GM23338 (cell line): ENCODE data around the gene LTBP3. TPM values are rescaled to one million over a fixed set of nuclear protein-coding genes. Genes with fewer than 3 reads are reported as not detected.

Source experiments
- ATAC-seq: fragments of 200-7000 bp; cut with Tn5 transposase; 3 replicates; pipeline ENCODE4 v1.9.1; 2020
- DNase-seq: peaks from one replicate; pipeline ENCODE4 v3.0.0-alpha.2; 2015; ENCODE audit warnings: low spot score
- H2AFZ ChIP-seq: fragments of 200-600 bp; sonication (generic); 2 replicates; pipeline ENCODE4 v1.8.0; 2016; ENCODE audit warnings: antibody characterized with exemption, mild to moderate bottlenecking, moderate library complexity
- H3F3A ChIP-seq: fragments of 200-600 bp; sonication (generic); replicated peaks from 2 replicates; pipeline ENCODE4 v1.8.0; 2017; ENCODE audit warnings: antibody characterized with exemption, mixed run types, low read depth
- H3K27ac ChIP-seq: fragments of 200-600 bp; sonication (generic); 2 replicates; pipeline ENCODE4 v1.6.1; 2016; ENCODE audit warnings: low read depth
- H3K27me3 ChIP-seq: fragments of 200-600 bp; sonication (generic); 2 replicates; pipeline ENCODE4 v1.8.0; 2016; ENCODE audit warnings: mild to moderate bottlenecking, mixed run types, moderate library complexity; ENCODE audit not compliant: insufficient read depth
- H3K36me3 ChIP-seq: fragments of 200-600 bp; sonication (generic); 2 replicates; pipeline ENCODE4 v1.8.0; 2016; ENCODE audit warnings: mild to moderate bottlenecking; ENCODE audit not compliant: insufficient read depth
- H3K4me1 ChIP-seq: fragments of 200-600 bp; sonication (generic); 2 replicates; pipeline ENCODE4 v1.8.0; 2016; ENCODE audit warnings: mild to moderate bottlenecking, moderate library complexity; ENCODE audit not compliant: insufficient read depth
- H3K4me2 ChIP-seq: fragments of 200-600 bp; sonication (generic); 2 replicates; pipeline ENCODE4 v1.7.1; 2017; ENCODE audit warnings: mixed run types
- H3K4me3 ChIP-seq: fragments of 200-600 bp; sonication (generic); 2 replicates; pipeline ENCODE4 v1.6.1; 2016; ENCODE audit warnings: mixed run types
- H3K79me2 ChIP-seq: fragments of 200-600 bp; sonication (generic); replicated peaks from 2 replicates; pipeline ENCODE4 v1.8.0; 2017; ENCODE audit warnings: mild to moderate bottlenecking; ENCODE audit not compliant: insufficient read depth
- H3K9me2 ChIP-seq: fragments of 200-600 bp; sonication (generic); 2 replicates; pipeline ENCODE4 v1.8.0; 2017; ENCODE audit not compliant: insufficient read depth
- H4K20me1 ChIP-seq: fragments of 200-600 bp; sonication (generic); replicated peaks from 2 replicates; pipeline ENCODE4 v1.8.0; 2017; ENCODE audit warnings: mild to moderate bottlenecking; ENCODE audit not compliant: insufficient read depth
- H3K27ac Mint-ChIP-seq: 2 replicates; pipeline ENCODE4 v1.8.0; 2020; ENCODE audit warnings: inconsistent platforms, mild to moderate bottlenecking, moderate library complexity, mixed read lengths
- H3K27me3 Mint-ChIP-seq: 3 replicates; pipeline ENCODE4 v1.8.0; 2022; ENCODE audit warnings: low read depth, mild to moderate bottlenecking, moderate library complexity, mixed read lengths, inconsistent platforms; ENCODE audit not compliant: insufficient read depth, poor library complexity
- H3K36me3 Mint-ChIP-seq: 3 replicates; pipeline ENCODE4 v1.8.0; 2021; ENCODE audit warnings: low read depth, mild to moderate bottlenecking, inconsistent platforms, moderate library complexity, mixed read lengths
- H3K4me1 Mint-ChIP-seq: 3 replicates; pipeline ENCODE4 v1.8.0; 2020; ENCODE audit warnings: mild to moderate bottlenecking, inconsistent platforms, mixed read lengths
- H3K4me3 Mint-ChIP-seq: 3 replicates; pipeline ENCODE4 v1.8.0; 2021; ENCODE audit warnings: moderate library complexity, mild to moderate bottlenecking, inconsistent platforms, mixed read lengths
- H3K9me3 Mint-ChIP-seq: 3 replicates; pipeline ENCODE4 v1.8.0; 2020; ENCODE audit warnings: moderate library complexity, mild to moderate bottlenecking, inconsistent platforms, mixed read lengths
- CREB1 ChIP-seq: fragments of 250-450 bp; sonication (Bioruptor Pico); IDR thresholded peaks from 2 replicates; pipeline ENCODE4 v1.5.0; 2020; ENCODE audit warnings: low read depth, mild to moderate bottlenecking, moderate library complexity
- EZH2 ChIP-seq: fragments of 200-600 bp; sonication (generic); IDR thresholded peaks from one replicate; pipeline ENCODE4 v1.8.0; 2017; ENCODE audit warnings: antibody characterized with exemption, mild to moderate bottlenecking, low read depth; ENCODE audit not compliant: unreplicated experiment
- EZH2phosphoT487 ChIP-seq: fragments of 200-600 bp; sonication (generic); IDR thresholded peaks from one replicate; pipeline ENCODE4 v1.8.1; 2018; ENCODE audit warnings: antibody characterized with exemption; ENCODE audit not compliant: unreplicated experiment
- JUNB ChIP-seq: IDR thresholded peaks from one replicate; pipeline ENCODE4 v1.6.1; 2016; ENCODE audit warnings: antibody characterized with exemption; ENCODE audit not compliant: unreplicated experiment
- NANOG ChIP-seq: IDR thresholded peaks from 2 replicates; pipeline ENCODE4 v1.6.1; 2016; ENCODE audit warnings: antibody characterized with exemption, borderline replicate concordance
- STAT1 ChIP-seq: IDR thresholded peaks from one replicate; pipeline ENCODE4 v1.6.1; 2016; ENCODE audit warnings: antibody characterized with exemption; ENCODE audit not compliant: unreplicated experiment
- ZNF114 ChIP-seq: fragments of 250-450 bp; sonication (Bioruptor Pico); IDR thresholded peaks from 2 replicates; pipeline ENCODE4 v1.5.0; 2020; ENCODE audit warnings: mild to moderate bottlenecking, moderate library complexity
- polyA plus RNA-seq: library from polyadenylated mRNA; unstranded; fragments of >200 nt; fragmentation: Nextera tagmentation; extraction: Ambion mirVana; gene quantifications from 2 replicates; pipeline ENCODE4 v1.2.1, GENCODE V29; 2016
- total RNA-seq: library from RNA; depleted of rRNA; stranded (reverse); fragments of >200 nt; shearing (Covaris generic); gene quantifications from 2 replicates; pipeline ENCODE4 v1.2.3, GENCODE V29; 2014
- TF ChIP-seq, protein P1 (sequence below), 2 experiments: fragments of 200-600 bp in 1 of 2; sonication (generic) in 1 of 2; conservative IDR thresholded peaks; 2 replicates each; pipeline versions ENCODE4 v1.5.1 to v1.6.1; 2016 to 2017; ENCODE audit warnings: antibody characterized with exemption in 2 of 2, low read depth in 2 of 2, mild to moderate bottlenecking in 2 of 2, moderate library complexity in 1 of 2
- TF ChIP-seq, protein P2 (sequence below): IDR thresholded peaks from 2 replicates; pipeline ENCODE4 v1.6.1; 2016; ENCODE audit warnings: antibody characterized with exemption
- TF ChIP-seq, protein P3 (sequence below): fragments of 250-450 bp; sonication (Bioruptor Pico); IDR thresholded peaks from 2 replicates; pipeline ENCODE4 v1.5.0; 2020; ENCODE audit warnings: mild to moderate bottlenecking, moderate library complexity

LTBP3 gene
- total and polyA plus RNA-seq, 2 experiments from 2014 or later, result 9.5 to 29.2 TPM

DNA sequence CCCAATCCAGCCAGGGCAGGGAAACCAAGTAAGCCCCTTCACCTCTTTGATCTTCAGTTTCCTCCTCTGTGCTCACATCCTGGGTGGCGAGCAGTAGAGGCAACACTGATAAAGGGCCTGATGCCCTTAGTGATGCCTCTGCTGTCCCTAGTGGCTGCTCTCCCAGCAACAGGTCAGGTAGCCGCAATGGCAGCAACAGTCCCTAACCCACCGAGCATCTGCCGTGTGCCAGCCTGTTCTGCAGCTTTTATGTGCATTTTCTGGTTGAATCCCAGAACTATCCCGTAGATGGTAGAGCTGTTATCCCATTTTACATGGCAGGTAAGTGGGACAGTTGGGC is 28.0 kb downstream of the LTBP3 start:
- H3K27me3 Mint-ChIP-seq, result peaks cover 3% of the 10 kb centered on the region
- H3K9me3 Mint-ChIP-seq, result no peaks in the 10 kb centered on the region
- H3K36me3 Mint-ChIP-seq, result peaks cover 45% of the 10 kb centered on the region
- Histone ChIP-seq H3K79me2 (no peaks in the 10 kb centered on the region), H4K20me1 (peaks cover 2% of the 10 kb centered on the region; the same call in 1 of the 2 replicates), H3K27ac (no peak overlapping the region), H3K4me2 (no peak overlapping the region), H3F3A (peaks cover 19% of the 10 kb centered on the region; the same call in 1 of the 2 replicates), H3K27me3 (no peaks in the 10 kb centered on the region), H3K36me3 (no peaks in the 10 kb centered on the region; the same call in 1 of the 2 replicates), H3K9me2 (no peaks in the 10 kb centered on the region), H3K4me3 (no peak overlapping the region), H2AFZ (no peak overlapping the region), H3K4me1 (peaks cover 3% of the 10 kb centered on the region; the same call in 1 of the 2 replicates)
- H3K4me3 Mint-ChIP-seq, result no peak overlapping the region; the same call in 2 of the 3 replicates
- H3K27ac Mint-ChIP-seq, result 0 out of 2 replicates have a peak overlapping the region, but pooled peaks have one; percentile 76
- peaks cover 4% of the 10 kb centered on the region; the same call in 1 of the 3 replicates for H3K4me1 Mint-ChIP-seq
- ATAC-seq, result peak; percentile 77
- peak; percentile 57 for DNase-seq
- no peak for TF ChIP-seq JUNB
- TF ChIP-seq, protein P1, sequence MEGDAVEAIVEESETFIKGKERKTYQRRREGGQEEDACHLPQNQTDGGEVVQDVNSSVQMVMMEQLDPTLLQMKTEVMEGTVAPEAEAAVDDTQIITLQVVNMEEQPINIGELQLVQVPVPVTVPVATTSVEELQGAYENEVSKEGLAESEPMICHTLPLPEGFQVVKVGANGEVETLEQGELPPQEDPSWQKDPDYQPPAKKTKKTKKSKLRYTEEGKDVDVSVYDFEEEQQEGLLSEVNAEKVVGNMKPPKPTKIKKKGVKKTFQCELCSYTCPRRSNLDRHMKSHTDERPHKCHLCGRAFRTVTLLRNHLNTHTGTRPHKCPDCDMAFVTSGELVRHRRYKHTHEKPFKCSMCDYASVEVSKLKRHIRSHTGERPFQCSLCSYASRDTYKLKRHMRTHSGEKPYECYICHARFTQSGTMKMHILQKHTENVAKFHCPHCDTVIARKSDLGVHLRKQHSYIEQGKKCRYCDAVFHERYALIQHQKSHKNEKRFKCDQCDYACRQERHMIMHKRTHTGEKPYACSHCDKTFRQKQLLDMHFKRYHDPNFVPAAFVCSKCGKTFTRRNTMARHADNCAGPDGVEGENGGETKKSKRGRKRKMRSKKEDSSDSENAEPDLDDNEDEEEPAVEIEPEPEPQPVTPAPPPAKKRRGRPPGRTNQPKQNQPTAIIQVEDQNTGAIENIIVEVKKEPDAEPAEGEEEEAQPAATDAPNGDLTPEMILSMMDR (conservative IDR thresholded peaks at IDR 0.05; ENCODE audit: low read depth in 2 of 2), result peak; percentile 41 to 47

DNA sequence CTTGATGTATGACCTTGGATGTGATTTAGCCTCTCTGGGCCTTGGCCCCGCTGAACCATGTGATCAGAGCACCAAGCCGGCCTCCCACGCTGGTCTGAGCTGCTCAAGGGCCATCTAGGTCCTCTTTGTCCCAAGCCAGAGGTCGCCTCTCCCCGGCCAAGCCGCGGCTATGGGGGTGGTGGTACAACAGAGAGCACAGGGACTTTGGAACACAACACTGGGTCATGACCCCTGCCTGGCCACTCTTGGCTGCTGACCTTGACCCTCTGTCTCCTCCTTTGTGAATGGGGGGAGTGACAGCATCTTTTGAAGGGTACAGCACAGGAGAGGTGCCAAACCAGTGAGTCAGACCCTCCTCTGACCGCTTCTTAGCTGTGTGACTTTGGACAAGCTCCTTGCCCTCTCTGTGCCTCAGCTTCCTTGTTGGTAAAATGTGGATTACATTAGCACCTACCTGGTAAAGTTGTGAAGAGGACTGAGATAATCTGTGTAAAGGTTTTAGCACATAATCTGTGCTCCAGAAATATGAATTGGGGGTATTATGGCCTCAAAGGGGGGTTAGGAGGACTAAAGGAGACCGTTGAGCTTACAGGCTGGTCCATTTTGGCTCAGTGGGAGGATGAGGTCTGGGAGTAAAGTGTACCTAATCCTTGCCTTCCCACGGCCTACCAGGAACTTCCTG is 28.5 kb downstream of the LTBP3 start:
- peaks cover 4% of the 10 kb centered on the region; the same call in 2 of the 3 replicates for H3K4me1 Mint-ChIP-seq
- H3K36me3 Mint-ChIP-seq, result peaks cover 43% of the 10 kb centered on the region
- no peaks in the 10 kb centered on the region for H3K9me2 ChIP-seq
- no peaks in the 10 kb centered on the region; the same call in 1 of the 2 replicates for H3K36me3 ChIP-seq
- no peak overlapping the region for H3K27ac Mint-ChIP-seq
- DNase-seq (no peak), ATAC-seq (no peak)
- H3K4me3 Mint-ChIP-seq, result no peak overlapping the region; the same call in 2 of the 3 replicates
- H2AFZ ChIP-seq, result no peak overlapping the region
- H3K27ac ChIP-seq, result no peak overlapping the region
- peaks cover 3% of the 10 kb centered on the region; the same call in 1 of the 2 replicates for H3K4me1 ChIP-seq
- no peaks in the 10 kb centered on the region for H3K9me3 Mint-ChIP-seq
- no peak overlapping the region for H3K4me3 ChIP-seq
- no peaks in the 10 kb centered on the region for H3K79me2 ChIP-seq
- peaks cover 2% of the 10 kb centered on the region; the same call in 1 of the 2 replicates for H4K20me1 ChIP-seq
- TF ChIP-seq STAT1 (no peak), ZNF114 (CRISPR knock-in tag) (no peak), EZH2 (no peak), CREB1 (CRISPR knock-in tag) (no peak), EZH2phosphoT487 (no peak), NANOG (no peak)
- TF ChIP-seq, protein P2, sequence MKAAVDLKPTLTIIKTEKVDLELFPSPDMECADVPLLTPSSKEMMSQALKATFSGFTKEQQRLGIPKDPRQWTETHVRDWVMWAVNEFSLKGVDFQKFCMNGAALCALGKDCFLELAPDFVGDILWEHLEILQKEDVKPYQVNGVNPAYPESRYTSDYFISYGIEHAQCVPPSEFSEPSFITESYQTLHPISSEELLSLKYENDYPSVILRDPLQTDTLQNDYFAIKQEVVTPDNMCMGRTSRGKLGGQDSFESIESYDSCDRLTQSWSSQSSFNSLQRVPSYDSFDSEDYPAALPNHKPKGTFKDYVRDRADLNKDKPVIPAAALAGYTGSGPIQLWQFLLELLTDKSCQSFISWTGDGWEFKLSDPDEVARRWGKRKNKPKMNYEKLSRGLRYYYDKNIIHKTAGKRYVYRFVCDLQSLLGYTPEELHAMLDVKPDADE, result no peak
- TF ChIP-seq, protein P3, sequence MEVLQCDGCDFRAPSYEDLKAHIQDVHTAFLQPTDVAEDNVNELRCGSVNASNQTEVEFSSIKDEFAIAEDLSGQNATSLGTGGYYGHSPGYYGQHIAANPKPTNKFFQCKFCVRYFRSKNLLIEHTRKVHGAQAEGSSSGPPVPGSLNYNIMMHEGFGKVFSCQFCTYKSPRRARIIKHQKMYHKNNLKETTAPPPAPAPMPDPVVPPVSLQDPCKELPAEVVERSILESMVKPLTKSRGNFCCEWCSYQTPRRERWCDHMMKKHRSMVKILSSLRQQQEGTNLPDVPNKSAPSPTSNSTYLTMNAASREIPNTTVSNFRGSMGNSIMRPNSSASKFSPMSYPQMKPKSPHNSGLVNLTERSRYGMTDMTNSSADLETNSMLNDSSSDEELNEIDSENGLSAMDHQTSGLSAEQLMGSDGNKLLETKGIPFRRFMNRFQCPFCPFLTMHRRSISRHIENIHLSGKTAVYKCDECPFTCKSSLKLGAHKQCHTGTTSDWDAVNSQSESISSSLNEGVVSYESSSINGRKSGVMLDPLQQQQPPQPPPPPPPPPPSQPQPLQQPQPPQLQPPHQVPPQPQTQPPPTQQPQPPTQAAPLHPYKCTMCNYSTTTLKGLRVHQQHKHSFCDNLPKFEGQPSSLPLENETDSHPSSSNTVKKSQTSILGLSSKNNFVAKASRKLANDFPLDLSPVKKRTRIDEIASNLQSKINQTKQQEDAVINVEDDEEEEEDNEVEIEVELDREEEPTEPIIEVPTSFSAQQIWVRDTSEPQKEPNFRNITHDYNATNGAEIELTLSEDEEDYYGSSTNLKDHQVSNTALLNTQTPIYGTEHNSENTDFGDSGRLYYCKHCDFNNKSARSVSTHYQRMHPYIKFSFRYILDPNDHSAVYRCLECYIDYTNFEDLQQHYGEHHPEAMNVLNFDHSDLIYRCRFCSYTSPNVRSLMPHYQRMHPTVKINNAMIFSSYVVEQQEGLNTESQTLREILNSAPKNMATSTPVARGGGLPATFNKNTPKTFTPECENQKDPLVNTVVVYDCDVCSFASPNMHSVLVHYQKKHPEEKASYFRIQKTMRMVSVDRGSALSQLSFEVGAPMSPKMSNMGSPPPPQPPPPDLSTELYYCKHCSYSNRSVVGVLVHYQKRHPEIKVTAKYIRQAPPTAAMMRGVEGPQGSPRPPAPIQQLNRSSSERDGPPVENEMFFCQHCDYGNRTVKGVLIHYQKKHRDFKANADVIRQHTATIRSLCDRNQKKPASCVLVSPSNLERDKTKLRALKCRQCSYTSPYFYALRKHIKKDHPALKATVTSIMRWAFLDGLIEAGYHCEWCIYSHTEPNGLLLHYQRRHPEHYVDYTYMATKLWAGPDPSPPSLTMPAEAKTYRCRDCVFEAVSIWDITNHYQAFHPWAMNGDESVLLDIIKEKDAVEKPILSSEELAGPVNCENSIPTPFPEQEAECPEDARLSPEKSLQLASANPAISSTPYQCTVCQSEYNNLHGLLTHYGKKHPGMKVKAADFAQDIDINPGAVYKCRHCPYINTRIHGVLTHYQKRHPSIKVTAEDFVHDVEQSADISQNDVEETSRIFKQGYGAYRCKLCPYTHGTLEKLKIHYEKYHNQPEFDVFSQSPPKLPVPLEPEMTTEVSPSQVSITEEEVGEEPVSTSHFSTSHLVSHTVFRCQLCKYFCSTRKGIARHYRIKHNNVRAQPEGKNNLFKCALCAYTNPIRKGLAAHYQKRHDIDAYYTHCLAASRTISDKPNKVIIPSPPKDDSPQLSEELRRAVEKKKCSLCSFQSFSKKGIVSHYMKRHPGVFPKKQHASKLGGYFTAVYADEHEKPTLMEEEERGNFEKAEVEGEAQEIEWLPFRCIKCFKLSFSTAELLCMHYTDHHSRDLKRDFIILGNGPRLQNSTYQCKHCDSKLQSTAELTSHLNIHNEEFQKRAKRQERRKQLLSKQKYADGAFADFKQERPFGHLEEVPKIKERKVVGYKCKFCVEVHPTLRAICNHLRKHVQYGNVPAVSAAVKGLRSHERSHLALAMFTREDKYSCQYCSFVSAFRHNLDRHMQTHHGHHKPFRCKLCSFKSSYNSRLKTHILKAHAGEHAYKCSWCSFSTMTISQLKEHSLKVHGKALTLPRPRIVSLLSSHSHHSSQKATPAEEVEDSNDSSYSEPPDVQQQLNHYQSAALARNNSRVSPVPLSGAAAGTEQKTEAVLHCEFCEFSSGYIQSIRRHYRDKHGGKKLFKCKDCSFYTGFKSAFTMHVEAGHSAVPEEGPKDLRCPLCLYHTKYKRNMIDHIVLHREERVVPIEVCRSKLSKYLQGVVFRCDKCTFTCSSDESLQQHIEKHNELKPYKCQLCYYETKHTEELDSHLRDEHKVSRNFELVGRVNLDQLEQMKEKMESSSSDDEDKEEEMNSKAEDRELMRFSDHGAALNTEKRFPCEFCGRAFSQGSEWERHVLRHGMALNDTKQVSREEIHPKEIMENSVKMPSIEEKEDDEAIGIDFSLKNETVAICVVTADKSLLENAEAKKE (CRISPR knock-in tag), result no peak
- peaks cover 3% of the 10 kb centered on the region for H3K27me3 Mint-ChIP-seq
- H3K27me3 ChIP-seq, result no peaks in the 10 kb centered on the region
- no peak overlapping the region for H3K4me2 ChIP-seq
- peaks cover 19% of the 10 kb centered on the region; the same call in 1 of the 2 replicates for H3F3A ChIP-seq
